Stimulated activated CD4-positive, alpha-beta T cell treated with anti-CD3 and anti-CD28 coated beads, Interleukin-4, amount 100 ng/mL, for 48 hours (primary cell): ENCODE data around the gene PHKG2.
A peak's percentile ranks its signal among the peaks of the same experiment; 100 is the strongest.
"Not testable (repeated sequence)": the region's sequence is repeated elsewhere in the genome, so short reads cannot be mapped to it uniquely, and the experiment has no call there.

Experiments used
- DNase-seq, 2 donors: peaks; one replicate each; pipeline ENCODE4 v3.0.0-alpha.2; 2020; ENCODE audit warnings: low read depth in 2 of 2

The PHKG2 gene

GRCh38 chr16:30747799-30748633, at the start of gene PHKG2:
TSS of gene PHKG2 (plus strand) at chr16:30748425. CDS start at chr16:30748821, 396 bp downstream.
- peak; percentile 95 to 98 for DNase-seq

GRCh38 chr16:30698816-30699614, 49.2 kb upstream of the PHKG2 start, which contains the start of gene SRCAP:
TSS of gene SRCAP (plus strand) at chr16:30699171. CDS start at chr16:30700825, 1,654 bp downstream.
- DNase-seq, result peak; percentile 84 to 85

- DNase-seq, result no peak
Observed at GRCh38 chr16:30699615-30700099, 48.6 kb upstream of the PHKG2 start.

DNA sequence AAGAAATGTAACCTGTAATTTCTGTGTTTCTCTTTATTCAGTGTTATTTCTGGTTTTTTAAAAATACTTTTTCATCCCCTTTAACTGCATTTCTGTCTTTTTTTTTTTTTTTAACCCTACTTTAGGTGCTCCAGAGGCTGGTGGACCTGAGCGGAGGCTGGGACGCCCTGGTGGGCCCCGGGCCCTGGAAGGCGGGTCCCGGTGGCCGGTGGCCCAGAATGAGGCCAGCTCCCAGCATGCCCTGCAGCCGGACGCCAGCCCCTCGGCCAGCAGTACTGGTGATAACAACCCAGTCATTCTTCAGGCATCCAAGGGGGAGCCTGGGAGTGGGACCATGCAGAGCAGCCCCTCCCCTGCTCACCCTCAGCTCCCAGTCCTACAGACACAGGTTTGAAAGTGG, 47.7 kb upstream of the PHKG2 start:
- no peak for DNase-seq

DNA sequence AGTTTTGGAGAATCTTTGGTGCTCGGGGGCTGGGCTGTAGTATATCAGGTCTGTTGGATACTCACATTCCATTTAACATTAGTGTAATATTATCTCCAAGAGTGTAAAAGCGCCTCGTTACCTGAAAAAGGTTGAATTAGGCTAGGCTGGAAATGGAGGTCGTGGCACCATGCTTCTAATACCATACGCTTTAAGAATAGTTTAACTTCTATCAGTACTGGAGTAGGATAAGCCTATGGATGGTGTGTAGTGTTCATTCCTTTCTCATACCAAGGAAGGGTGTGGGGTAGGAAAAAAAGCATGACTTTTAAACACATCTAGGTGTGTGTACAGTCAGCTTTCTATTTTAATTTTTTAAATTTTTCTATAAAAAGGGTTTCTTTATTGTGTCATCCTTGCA, 47.3 kb upstream of the PHKG2 start:
- no peak for DNase-seq

DNA sequence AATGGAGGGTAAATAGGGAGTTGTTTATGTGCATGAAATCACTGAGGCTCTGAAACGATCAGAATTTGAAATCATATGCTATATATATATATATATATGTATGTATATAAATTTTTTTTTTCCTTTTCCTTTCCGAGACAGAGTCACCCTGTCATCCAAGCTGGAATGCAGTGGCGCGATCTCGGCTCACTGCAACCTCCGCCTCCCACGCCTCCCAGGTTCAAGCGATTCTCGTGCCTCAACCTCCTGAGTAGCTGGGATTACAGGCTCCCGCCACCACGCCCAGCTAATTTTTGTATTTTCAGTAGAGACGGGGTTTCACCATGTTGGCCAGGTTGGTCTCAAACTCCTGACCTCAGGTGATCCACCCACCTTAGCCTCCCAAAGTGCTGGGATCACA, 45.2 kb upstream of the PHKG2 start:
- not testable (repeated sequence) for DNase-seq

DNA sequence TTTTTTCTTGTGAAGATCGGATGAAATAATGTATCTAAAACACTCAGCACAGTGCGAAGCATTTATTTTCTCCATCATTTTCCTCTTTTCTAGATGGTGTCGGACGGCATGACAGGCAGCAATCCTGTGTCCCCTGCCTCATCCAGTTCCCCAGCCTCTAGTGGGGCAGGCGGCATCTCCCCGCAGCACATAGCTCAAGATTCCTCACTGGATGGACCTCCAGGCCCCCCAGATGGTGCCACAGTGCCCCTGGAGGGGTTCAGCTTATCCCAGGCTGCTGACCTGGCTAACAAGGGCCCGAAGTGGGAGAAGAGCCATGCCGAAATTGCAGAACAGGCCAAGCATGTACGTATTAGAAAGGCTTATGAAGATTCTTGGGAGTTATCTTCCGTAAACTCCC, 44.3 kb upstream of the PHKG2 start:
- no peak for DNase-seq

DNA sequence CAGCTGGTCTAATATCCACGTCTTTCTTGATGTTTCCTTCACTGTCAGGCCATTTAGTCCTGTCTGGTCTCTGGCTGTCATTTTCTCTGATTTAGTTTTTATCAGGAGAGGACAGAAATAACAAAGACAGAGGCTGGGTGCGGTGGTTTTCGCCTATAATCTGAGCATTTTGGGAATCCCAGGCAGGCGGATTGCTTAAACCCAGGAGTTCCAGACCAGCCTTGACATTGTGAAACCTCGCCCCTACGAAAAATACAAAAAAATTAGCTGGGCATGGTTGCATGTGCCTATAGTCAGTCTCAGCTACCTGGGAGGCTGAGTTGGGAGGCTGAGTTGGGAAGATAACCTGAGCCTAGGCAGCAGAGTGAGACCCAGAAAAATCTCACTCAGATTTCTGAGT, 42.2 kb upstream of the PHKG2 start:
- DNase-seq, result no peak

DNA sequence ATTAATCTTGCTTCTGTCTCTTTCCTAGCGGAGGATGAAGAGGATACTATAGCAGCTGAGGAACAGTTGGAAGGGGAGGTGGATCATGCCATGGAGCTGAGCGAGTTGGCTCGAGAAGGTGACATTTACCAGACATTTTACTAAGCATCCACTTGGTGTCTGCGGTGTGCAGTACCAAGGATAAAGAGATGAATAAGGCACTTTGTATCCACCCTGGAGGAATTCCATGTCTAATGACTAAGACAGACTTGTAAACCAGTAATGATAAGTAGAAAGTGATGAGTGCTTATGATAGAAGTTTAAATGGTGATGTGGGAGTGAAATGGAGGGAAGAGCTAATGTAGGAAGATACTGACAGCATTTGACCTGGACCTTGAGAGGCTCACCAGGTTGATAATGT, 37.3 kb upstream of the PHKG2 start:
- no peak for DNase-seq

GRCh38 chr16:30711712-30712111, 36.5 kb upstream of the PHKG2 start:
- DNase-seq, result no peak

- DNase-seq, result peak in 1 of 2 donors; percentile 19
Observed at GRCh38 chr16:30715750-30716445, 32.3 kb upstream of the PHKG2 start.

DNA sequence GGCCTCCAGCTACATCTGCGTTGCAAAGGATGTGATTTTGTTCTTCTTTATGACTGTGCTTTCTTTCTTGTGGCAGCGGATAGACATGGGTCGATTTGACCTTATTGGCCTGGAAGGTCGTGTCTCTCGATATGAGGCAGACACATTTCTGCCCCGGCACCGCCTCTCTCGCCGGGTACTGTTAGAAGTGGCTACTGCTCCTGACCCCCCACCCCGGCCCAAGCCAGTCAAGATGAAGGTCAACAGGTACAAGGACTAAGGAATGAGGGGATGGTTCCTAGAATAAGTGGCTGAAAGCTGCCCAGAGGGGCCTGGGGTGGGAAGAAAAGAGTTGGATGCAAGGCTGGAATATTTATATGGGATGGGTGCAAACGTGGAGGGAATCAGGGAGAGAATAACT, 28.1 kb upstream of the PHKG2 start:
- DNase-seq, result no peak

GRCh38 chr16:30720694-30721093, 27.5 kb upstream of the PHKG2 start:
- no peak for DNase-seq

DNA sequence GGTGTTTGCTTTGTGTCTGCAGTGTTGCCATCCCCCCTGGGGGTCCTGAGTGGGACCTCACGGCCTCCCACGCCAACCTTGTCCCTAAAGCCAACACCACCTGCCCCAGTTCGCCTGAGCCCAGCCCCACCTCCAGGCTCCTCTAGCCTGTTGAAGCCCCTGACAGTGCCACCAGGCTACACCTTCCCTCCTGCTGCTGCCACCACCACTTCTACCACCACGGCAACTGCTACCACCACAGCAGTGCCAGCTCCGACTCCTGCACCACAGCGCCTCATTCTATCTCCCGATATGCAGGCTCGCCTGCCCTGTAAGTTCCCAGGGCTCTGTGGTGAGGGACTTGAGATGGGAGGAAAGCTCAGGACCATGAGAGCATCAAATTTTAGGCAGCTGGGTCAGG, 27.1 kb upstream of the PHKG2 start:
- DNase-seq, result no peak

DNA sequence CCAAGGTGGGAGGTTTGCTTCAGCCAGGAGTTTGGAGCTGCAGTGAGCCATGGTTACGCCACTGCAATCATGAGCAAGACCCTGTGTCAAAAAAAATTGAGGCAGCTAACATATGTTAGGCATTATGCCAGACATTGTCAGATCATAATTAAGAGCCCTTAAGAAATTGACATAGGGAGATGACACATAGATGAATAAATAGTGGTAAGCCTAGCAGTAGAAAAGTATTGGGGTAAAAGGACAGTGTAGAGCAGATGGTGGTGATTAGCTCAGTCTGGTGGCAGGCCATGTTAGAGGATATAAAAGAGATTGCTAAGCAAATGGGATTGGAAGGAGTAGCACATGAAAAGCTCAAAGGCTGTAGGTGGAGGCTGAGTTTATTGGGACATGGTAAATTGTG, 26.6 kb upstream of the PHKG2 start:
- no peak for DNase-seq

DNA sequence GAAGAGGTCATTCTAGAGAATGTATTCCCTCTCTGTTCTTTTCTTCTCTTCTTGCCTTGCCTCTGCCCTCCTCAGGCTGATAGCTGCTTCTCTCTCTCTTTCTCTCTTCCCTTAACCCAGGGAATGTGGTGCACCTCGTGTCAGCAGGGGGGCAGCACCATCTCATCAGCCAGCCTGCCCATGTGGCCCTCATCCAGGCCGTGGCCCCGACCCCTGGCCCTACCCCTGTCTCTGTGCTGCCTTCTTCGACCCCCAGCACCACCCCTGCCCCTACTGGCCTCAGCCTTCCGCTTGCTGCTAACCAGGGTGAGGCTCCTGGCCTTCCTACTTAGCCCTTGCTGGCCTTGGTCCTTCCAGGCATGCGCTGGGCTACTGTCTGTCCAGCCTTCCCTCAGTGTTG, 25.8 kb upstream of the PHKG2 start:
- no peak for DNase-seq

DNA sequence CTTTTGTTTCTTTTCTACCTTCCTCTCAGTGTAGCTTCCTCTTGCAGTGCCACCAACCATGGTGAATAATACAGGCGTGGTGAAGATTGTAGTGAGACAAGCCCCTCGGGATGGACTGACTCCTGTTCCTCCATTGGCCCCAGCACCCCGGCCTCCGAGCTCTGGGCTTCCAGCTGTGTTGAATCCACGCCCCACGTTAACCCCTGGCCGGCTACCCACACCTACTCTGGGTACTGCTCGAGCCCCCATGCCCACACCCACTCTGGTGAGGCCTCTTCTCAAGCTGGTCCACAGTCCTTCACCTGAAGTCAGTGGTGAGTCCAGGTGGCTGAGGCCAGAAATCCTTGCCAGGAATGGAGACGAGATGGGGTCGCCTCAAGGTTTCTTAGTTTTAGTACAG, 25.3 kb upstream of the PHKG2 start:
- no peak for DNase-seq

GRCh38 chr16:30723725-30724355, 24.4 kb upstream of the PHKG2 start:
- no peak for DNase-seq

- DNase-seq, result no peak
Observed at GRCh38 chr16:30724641-30725417, 23.4 kb upstream of the PHKG2 start.

- DNase-seq, result no peak
Observed at GRCh38 chr16:30725418-30725792, 22.8 kb upstream of the PHKG2 start.

DNA sequence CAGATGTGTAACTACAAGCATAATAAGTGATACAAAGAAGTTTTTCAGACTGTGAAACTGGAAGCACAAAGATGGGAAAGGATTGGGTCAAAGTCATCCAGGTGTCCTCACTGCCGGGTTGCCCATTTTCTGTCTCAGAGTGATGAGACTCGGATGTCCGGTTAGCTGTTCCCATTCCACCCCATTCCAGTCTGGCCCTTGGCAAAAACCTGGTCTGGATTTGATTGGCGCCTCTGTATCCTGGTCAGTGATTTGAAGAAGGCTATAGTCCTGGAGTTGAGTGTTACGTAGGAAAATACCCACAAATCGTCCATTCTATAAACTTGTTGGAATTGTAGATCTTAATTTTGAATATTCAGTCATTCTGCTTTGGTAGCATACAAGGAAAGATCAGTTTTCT, 19.9 kb upstream of the PHKG2 start:
- no peak for DNase-seq
